IMR-90 (cell line): Measurements from ENCODE around the gene MRPL50. TPM values are rescaled to one million over a fixed set of nuclear protein-coding genes. Genes with fewer than 3 reads are reported as not detected.
"Not testable (repeated sequence)": the region's sequence is repeated elsewhere in the genome, so short reads cannot be mapped to it uniquely, and the experiment has no call there.

Source experiments
- ATAC-seq: fragments of 200-7000 bp; cut with Tn5 transposase; 2 replicates; pipeline ENCODE4 v1.9.1; 2020; ENCODE audit warnings: low read depth, mild to moderate bottlenecking, moderate library complexity
- BruUV-seq: library from RNA; stranded (reverse); fragments of 400-500 nt; replicated peaks from 2 replicates; lab custom pipeline; 2021; lab: Mats Ljungman, UMichigan
- CTCF ChIA-PET: fragments of 300-600 bp; formaldehyde crosslinking; extraction: SDS; loops from one replicate; lab custom pipeline; 2021; ENCODE audit warnings: antibody characterized with exemption; lab: Yijun Ruan, JAX
- POLR2A ChIA-PET: fragments of 300-600 bp; sonication (Branson Sonifier 250); formaldehyde crosslinking; loops from one replicate; lab custom pipeline; 2022; ENCODE audit warnings: antibody characterized with exemption; ENCODE audit not compliant: unreplicated experiment; lab: Charles Lee
- DNase-seq: peaks from one replicate; pipeline ENCODE4 v3.0.0; 2013
- H2AFZ ChIP-seq: replicated peaks from 2 replicates; pipeline ENCODE3; 2013; ENCODE audit warnings: low read length, mild to moderate bottlenecking; ENCODE audit not compliant: poor library complexity
- H2AK5ac ChIP-seq: 2 replicates; pipeline ENCODE4 v1.6.1; 2013; ENCODE audit warnings: low read depth, low read length, inconsistent platforms
- H2AK9ac ChIP-seq: replicated peaks from 2 replicates; pipeline ENCODE3; 2013; ENCODE audit warnings: mild to moderate bottlenecking, low read depth, low read length, moderate library complexity; ENCODE audit not compliant: poor library complexity
- H2BK120ac ChIP-seq: 2 replicates; pipeline ENCODE4 v1.6.1; 2013; ENCODE audit warnings: low read depth, low read length, inconsistent platforms
- H2BK15ac ChIP-seq: 3 replicates; pipeline ENCODE4 v1.6.1; 2013; ENCODE audit warnings: low read depth, low read length, inconsistent platforms
- H2BK20ac ChIP-seq: 2 replicates; pipeline ENCODE4 v1.6.1; 2013; ENCODE audit warnings: low read depth, mild to moderate bottlenecking, inconsistent platforms, low read length, moderate library complexity
- H2BK5ac ChIP-seq: 2 replicates; pipeline ENCODE4 v1.6.1; 2013; ENCODE audit warnings: mild to moderate bottlenecking, low read depth, low read length, inconsistent platforms; ENCODE audit not compliant: poor library complexity, severe bottlenecking
- H3K14ac ChIP-seq: replicated peaks from 2 replicates; pipeline ENCODE4 v1.6.1; 2013; ENCODE audit warnings: low read depth, low read length, inconsistent platforms
- H3K18ac ChIP-seq: 2 replicates; pipeline ENCODE4 v1.6.1; 2013; ENCODE audit warnings: low read depth, low read length, control low read depth
- H3K23ac ChIP-seq: 2 replicates; pipeline ENCODE4 v1.6.1; 2013; ENCODE audit warnings: low read depth, low read length, inconsistent platforms
- H3K27ac ChIP-seq: 2 replicates; pipeline ENCODE4 v1.5.1; 2013; ENCODE audit warnings: mild to moderate bottlenecking, control low read depth, low read length; ENCODE audit not compliant: insufficient read depth
- H3K27me3 ChIP-seq: 2 replicates; pipeline ENCODE4 v1.6.1; 2013; ENCODE audit warnings: low read length; ENCODE audit not compliant: control insufficient read depth, insufficient read depth
- H3K36me3 ChIP-seq: 2 replicates; pipeline ENCODE4 v1.6.1; 2013; ENCODE audit warnings: low read length, mixed read lengths; ENCODE audit not compliant: control insufficient read depth, insufficient read depth
- H3K4ac ChIP-seq: 2 replicates; pipeline ENCODE4 v1.6.1; 2013; ENCODE audit warnings: low read depth, low read length, inconsistent platforms
- H3K4me1 ChIP-seq: 2 replicates; pipeline ENCODE4 v1.6.1; 2013; ENCODE audit warnings: low read length, mixed read lengths; ENCODE audit not compliant: control insufficient read depth, insufficient read depth
- H3K4me2 ChIP-seq: 2 replicates; pipeline ENCODE4 v1.6.1; 2013; ENCODE audit warnings: low read depth, mild to moderate bottlenecking, control low read depth, low read length, moderate library complexity
- H3K4me3 ChIP-seq: 2 replicates; pipeline ENCODE4 v1.5.1; 2013; ENCODE audit warnings: low read depth, mild to moderate bottlenecking, control low read depth, low read length, moderate library complexity; ENCODE audit not compliant: insufficient read depth
- H3K56ac ChIP-seq: 2 replicates; pipeline ENCODE4 v1.6.1; 2013; ENCODE audit warnings: low read length, inconsistent platforms; ENCODE audit not compliant: insufficient read depth; ENCODE audit errors: extremely low read depth
- H3K79me1 ChIP-seq, 2 experiments: 2 replicates each; pipeline ENCODE4 v1.6.1; 2013; ENCODE audit warnings: low read length in 2 of 2, inconsistent platforms in 1 of 2, low read depth in 1 of 2
- H3K9ac ChIP-seq: 2 replicates; pipeline ENCODE4 v1.6.1; 2013; ENCODE audit warnings: low read depth, low read length, control low read depth
- H3K9me1 ChIP-seq: 2 replicates; pipeline ENCODE4 v1.6.1; 2013; ENCODE audit warnings: low read length, inconsistent platforms; ENCODE audit not compliant: insufficient read depth
- H3K9me3 ChIP-seq: 2 replicates; pipeline ENCODE4 v1.6.1; 2013; ENCODE audit warnings: low read length; ENCODE audit not compliant: control insufficient read depth, insufficient read depth
- H4K20me1 ChIP-seq: 2 replicates; pipeline ENCODE4 v1.6.1; 2013; ENCODE audit warnings: low read length, inconsistent platforms; ENCODE audit not compliant: insufficient read depth
- H4K5ac ChIP-seq: 2 replicates; pipeline ENCODE4 v1.6.1; 2013; ENCODE audit warnings: mild to moderate bottlenecking, low read depth, low read length, control low read depth
- H4K8ac ChIP-seq, 2 experiments: 2 replicates each; pipeline ENCODE4 v1.6.1; 2013; ENCODE audit warnings: low read depth in 2 of 2, low read length in 2 of 2, control low read depth in 1 of 2, inconsistent platforms in 1 of 2
- H4K91ac ChIP-seq: 2 replicates; pipeline ENCODE4 v1.6.1; 2013; ENCODE audit warnings: low read depth, low read length, inconsistent platforms; ENCODE audit not compliant: insufficient read depth
- NFE2L2 ChIP-seq: fragments of 150-350 bp; IDR thresholded peaks from 2 replicates; pipeline ENCODE4 v1.6.1; 2016; ENCODE audit warnings: low read depth, mild to moderate bottlenecking, low read length
- WGBS, 2 experiments: methylation state at CpG; one replicate each; pipeline versions ENCODE4 v1.1.5 to v1.1.7; 2013; ENCODE audit warnings: missing lambda C conversion rate in 2 of 2; ENCODE audit not compliant: insufficient read length in 1 of 2; ENCODE audit errors: extremely low coverage in 2 of 2; 5-methylcytosine and 5-hydroxymethylcytosine counted together
- dilution Hi-C: fragments of 300-500 bp; cut with HindIII; formaldehyde crosslinking; loops from one replicate; pipeline ENCODE4 v1.14.3; 2018; ENCODE audit warnings: low sequenced_read_pairs; ENCODE audit not compliant: unreplicated experiment
- in situ Hi-C: fragments of 300-500 bp; cut with MboI; formaldehyde crosslinking; loops from 3 replicates; pipeline ENCODE4 v1.14.3; 2019; ENCODE audit warnings: low sequenced_read_pairs, inconsistent platforms, mixed read lengths
- intact Hi-C: fragments of 100-400 bp; cut with micrococcal nuclease; formaldehyde crosslinking; loops from 2 replicates; pipeline ENCODE4 v1.10.0; 2022
- polyA plus RNA-seq, 3 experiments: library from polyadenylated mRNA; depleted of rRNA; stranded (reverse); fragments of >200 nt; gene quantifications; 2 replicates each; pipeline ENCODE4 v1.2.3, GENCODE V29; 2012; ENCODE audit warnings: low replicate concordance in 1 of 3
- total RNA-seq: library from RNA; depleted of rRNA; stranded (reverse); fragments of >200 nt; gene quantifications from 2 replicates; pipeline ENCODE4 v1.2.3, GENCODE V29; 2012

MRPL50 gene
- total and polyA plus RNA-seq, 2 of the 4 experiments (the other 2 are of a cell fraction) = 7.5 to 8.6 TPM

DNA sequence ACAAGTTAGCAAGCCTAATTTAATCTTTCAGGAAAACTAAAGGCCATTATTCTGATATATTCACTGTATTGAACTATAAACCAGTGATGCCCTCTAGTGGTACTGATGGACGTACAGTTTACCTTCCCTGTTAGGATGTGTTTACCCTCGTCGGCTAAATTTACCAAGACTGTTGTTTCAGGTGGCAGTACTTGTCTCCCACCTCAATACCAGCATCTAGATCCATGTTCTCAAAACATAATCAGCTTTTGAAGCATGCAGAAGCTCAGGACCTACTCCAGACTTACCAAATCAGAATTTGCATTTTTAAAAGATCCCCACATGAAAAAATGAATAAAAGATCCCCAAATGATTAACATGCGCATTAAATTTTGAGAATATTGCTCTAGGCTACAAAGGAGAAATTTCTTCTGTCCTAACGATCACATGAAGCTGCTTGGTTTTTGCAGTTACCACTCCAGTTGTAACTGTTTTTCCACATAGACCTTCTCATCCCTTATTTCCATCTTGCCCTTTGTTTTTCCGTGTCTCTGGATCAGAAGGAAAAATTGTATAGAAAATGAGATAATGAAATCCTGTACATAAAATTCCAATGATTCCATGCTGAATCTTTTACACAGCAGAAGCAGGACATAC is 10.4 kb downstream of the MRPL50 start (continued):
- TF ChIP-seq NFE2L2 = no peak

- H3K27me3 ChIP-seq, H3K9ac ChIP-seq, H4K20me1 ChIP-seq, H3K56ac ChIP-seq, H2BK15ac ChIP-seq, H3K79me1 ChIP-seq, H3K36me3 ChIP-seq, H3K18ac ChIP-seq, H2AK5ac ChIP-seq, DNase-seq, H3K9me1 ChIP-seq, dilution Hi-C loops, CTCF ChIA-PET, H3K14ac ChIP-seq, H3K4me2 ChIP-seq, H2BK120ac ChIP-seq, H3K9me3 ChIP-seq, H4K5ac ChIP-seq, H2AFZ ChIP-seq, BruUV-seq, H3K27ac ChIP-seq, in situ Hi-C loops, H4K91ac ChIP-seq, H3K23ac ChIP-seq, H4K8ac ChIP-seq, POLR2A ChIA-PET, ATAC-seq, H2BK20ac ChIP-seq, H3K4me3 ChIP-seq, H3K4ac ChIP-seq, H2BK5ac ChIP-seq, H3K4me1 ChIP-seq, H2AK9ac ChIP-seq, intact Hi-C loops: not testable (repeated sequence)
- WGBS, 2 experiments = 90% methylated on average over 2 of the region's 11 CpGs; no CpG with 5 or more reads in 1 of the 2 experiments
These were observed 13.4 kb downstream of the MRPL50 start, which contains the start of gene BAAT for GRCh38 chr9:101384873-101385536. TSS of gene BAAT (minus strand) at chr9:101385006. CDS start at chr9:101371404, 13,602 bp downstream.
